Measurements from ENCODE around the gene C16orf89.

GRCh38 chr16:5060073-5060641, 5.6 kb downstream of the C16orf89 start:
- TF ChIP-seq POLR2AphosphoS5 (IDR thresholded peaks at IDR 0.05; ENCODE audit: low read depth, low read length) (no peak), REST (IDR thresholded peaks at IDR 0.05; ENCODE audit: insufficient read depth in 1 of 2, low read depth in 2 of 2, low read length in 2 of 2) (no peak), FOXP2 (optimal IDR thresholded peaks at IDR 0.05; ENCODE audit: borderline replicate concordance, extremely low read depth, extremely low read length, insufficient read depth) (no peak)
